Esophagus muscularis mucosa (tissue), 3 donors: ENCODE results near the gene SBNO2.

ENCODE experiments used
- CTCF ChIP-seq, 3 experiments: fragments of 200-600 bp in 2 of 3; fragments of 450-650 bp in 1 of 3; sonication (generic) in 2 of 3; IDR thresholded peaks; one replicate each; pipeline ENCODE4 v1.5.1; 2017 to 2019; ENCODE audit warnings: antibody characterized with exemption in 3 of 3, mild to moderate bottlenecking in 2 of 3, moderate library complexity in 1 of 3
- POLR2A ChIP-seq: fragments of 450-650 bp; IDR thresholded peaks from one replicate; pipeline ENCODE4 v1.6.1; 2017; ENCODE audit warnings: antibody characterized with exemption, moderate library complexity, mild to moderate bottlenecking, low read depth

GRCh38 chr19:1087813-1088415, 86.2 kb downstream of the SBNO2 start:
- no peak for TF ChIP-seq CTCF (IDR thresholded peaks at IDR 0.05)
- TF ChIP-seq POLR2A: no peak
